GM20000 (cell line): ENCODE results near the gene TMIGD1.

Experiments used
- DNase-seq: peaks from one replicate; pipeline ENCODE4 v3.0.0; 2012; ENCODE audit warnings: low spot score
- CTCF ChIP-seq: IDR thresholded peaks from 2 replicates; pipeline ENCODE4 v1.5.1; 2012; ENCODE audit warnings: mild to moderate bottlenecking, control low read depth; ENCODE audit errors: extremely low read depth, missing control alignments

The TMIGD1 gene

GRCh38 chr17:30299000-30299399, 34.9 kb downstream of the TMIGD1 start:
- no peak for TF ChIP-seq CTCF
- DNase-seq, result no peak

- no peak for TF ChIP-seq CTCF
- DNase-seq, result no peak
These were observed 36.1 kb downstream of the TMIGD1 start for GRCh38 chr17:30297715-30298114.

GRCh38 chr17:30296499-30297080, 37.3 kb downstream of the TMIGD1 start:
- DNase-seq, result no peak
- no peak for TF ChIP-seq CTCF

- no peak for DNase-seq
These were observed 41.5 kb downstream of the TMIGD1 start for GRCh38 chr17:30292286-30292858.

GRCh38 chr17:30291543-30292285, 42.1 kb downstream of the TMIGD1 start, which contains the start of gene BLMH:
TSS of gene BLMH (minus strand) at chr17:30291944. CDS start at chr17:30291819, 125 bp downstream.
- TF ChIP-seq CTCF, result no peak
- DNase-seq, result peak; percentile 98

More at GRCh38 chr17:30292286-30292858, 41.5 kb downstream of the TMIGD1 start:
- TF ChIP-seq CTCF, result no peak

GRCh38 chr17:30290696-30291542, 42.9 kb downstream of the TMIGD1 start:
- peak; percentile 55 for DNase-seq
- no peak for TF ChIP-seq CTCF
